ENCODE results near the gene PDE4D.

- no peak for TF ChIP-seq CTCF (IDR thresholded peaks at IDR 0.05)
- TF ChIP-seq EP300 (IDR thresholded peaks at IDR 0.05): no peak
These were observed 566.9 kb downstream of the PDE4D start for GRCh38 chr5:59326596-59326995.

Measured in tibial nerve (tissue), 4 donors.